SK-N-SH (cell line): Measurements from ENCODE around the gene PPRC1.

Experiments
- CHD2 ChIP-seq: fragments of 150-350 bp; IDR thresholded peaks from 2 replicates; pipeline ENCODE4 v1.6.1; 2018; ENCODE audit warnings: low read length; ENCODE audit not compliant: partially characterized antibody
- EP300 ChIP-seq, 2 experiments: IDR thresholded peaks; 2 replicates each; pipeline versions ENCODE4 v1.4.0 to v1.6.1; 2012; ENCODE audit warnings: borderline replicate concordance in 1 of 2, low read depth in 1 of 2, low read length in 1 of 2
- EZH2phosphoT487 ChIP-seq: fragments of 200-600 bp; sonication (generic); IDR thresholded peaks from 2 replicates; pipeline ENCODE4 v1.6.1; 2017; ENCODE audit warnings: low read depth, mixed run types, mild to moderate bottlenecking, antibody characterized with exemption, moderate library complexity, borderline replicate concordance
- GABPA ChIP-seq: IDR thresholded peaks from 2 replicates; pipeline ENCODE4 v1.4.0; 2012; ENCODE audit warnings: low read depth, mild to moderate bottlenecking
- MAX ChIP-seq: IDR thresholded peaks from 2 replicates; pipeline ENCODE4 v1.4.0; 2012; ENCODE audit warnings: low read depth
- RAD21 ChIP-seq: IDR thresholded peaks from 2 replicates; pipeline ENCODE4 v1.6.1; 2012; ENCODE audit warnings: mild to moderate bottlenecking, low read length
- TAF1 ChIP-seq: IDR thresholded peaks from 2 replicates; pipeline ENCODE4 v1.6.1; 2012; ENCODE audit warnings: low read depth, mild to moderate bottlenecking, low read length, moderate library complexity, borderline replicate concordance
- TCF12 ChIP-seq: IDR thresholded peaks from 2 replicates; pipeline ENCODE4 v1.4.0; 2012
- YY1 ChIP-seq: IDR thresholded peaks from 2 replicates; pipeline ENCODE4 v1.4.0; 2012; ENCODE audit warnings: low read depth, mild to moderate bottlenecking
- TF ChIP-seq, protein P1 (sequence below): fragments of 200-600 bp; sonication (generic); IDR thresholded peaks from 2 replicates; pipeline ENCODE4 v1.6.1; 2017; ENCODE audit warnings: antibody characterized with exemption, mild to moderate bottlenecking, moderate library complexity
- TF ChIP-seq, protein P2 (sequence below): fragments of 150-350 bp; IDR thresholded peaks from 2 replicates; pipeline ENCODE4 v1.6.1; 2017; ENCODE audit warnings: antibody characterized with exemption, low read length, low read depth, borderline replicate concordance

DNA sequence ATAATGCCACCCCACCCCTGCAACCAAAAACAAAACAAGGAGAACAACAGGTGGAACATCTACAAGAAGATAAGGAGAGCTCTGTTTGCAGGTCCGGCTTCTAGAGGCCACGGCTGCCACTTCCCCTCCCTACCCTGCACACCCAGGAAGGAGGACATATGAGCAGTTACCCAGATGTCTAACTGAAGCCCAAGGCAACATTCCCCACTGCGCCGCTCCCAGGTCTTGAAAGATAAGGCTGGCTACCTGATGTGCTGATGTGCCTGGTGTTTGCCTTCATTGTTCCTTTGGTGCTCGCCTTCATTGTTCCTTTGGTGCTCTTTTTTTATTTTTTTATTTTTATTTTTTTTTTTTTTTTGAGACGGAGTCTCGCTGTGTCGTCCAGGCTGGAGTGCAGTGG, 46.6 kb upstream of the PPRC1 start:
- TF ChIP-seq RAD21 (no peak), CHD2 (no peak), MAX (no peak), EZH2phosphoT487 (no peak), EP300 (IDR thresholded peaks at IDR 0.05; ENCODE audit: borderline replicate concordance in 1 of 2, low read depth in 1 of 2, low read length in 1 of 2) (no peak), TAF1 (no peak), GABPA (no peak), TCF12 (no peak), YY1 (no peak)
- TF ChIP-seq, protein P1, sequence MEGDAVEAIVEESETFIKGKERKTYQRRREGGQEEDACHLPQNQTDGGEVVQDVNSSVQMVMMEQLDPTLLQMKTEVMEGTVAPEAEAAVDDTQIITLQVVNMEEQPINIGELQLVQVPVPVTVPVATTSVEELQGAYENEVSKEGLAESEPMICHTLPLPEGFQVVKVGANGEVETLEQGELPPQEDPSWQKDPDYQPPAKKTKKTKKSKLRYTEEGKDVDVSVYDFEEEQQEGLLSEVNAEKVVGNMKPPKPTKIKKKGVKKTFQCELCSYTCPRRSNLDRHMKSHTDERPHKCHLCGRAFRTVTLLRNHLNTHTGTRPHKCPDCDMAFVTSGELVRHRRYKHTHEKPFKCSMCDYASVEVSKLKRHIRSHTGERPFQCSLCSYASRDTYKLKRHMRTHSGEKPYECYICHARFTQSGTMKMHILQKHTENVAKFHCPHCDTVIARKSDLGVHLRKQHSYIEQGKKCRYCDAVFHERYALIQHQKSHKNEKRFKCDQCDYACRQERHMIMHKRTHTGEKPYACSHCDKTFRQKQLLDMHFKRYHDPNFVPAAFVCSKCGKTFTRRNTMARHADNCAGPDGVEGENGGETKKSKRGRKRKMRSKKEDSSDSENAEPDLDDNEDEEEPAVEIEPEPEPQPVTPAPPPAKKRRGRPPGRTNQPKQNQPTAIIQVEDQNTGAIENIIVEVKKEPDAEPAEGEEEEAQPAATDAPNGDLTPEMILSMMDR, result no peak
- TF ChIP-seq, protein P2, sequence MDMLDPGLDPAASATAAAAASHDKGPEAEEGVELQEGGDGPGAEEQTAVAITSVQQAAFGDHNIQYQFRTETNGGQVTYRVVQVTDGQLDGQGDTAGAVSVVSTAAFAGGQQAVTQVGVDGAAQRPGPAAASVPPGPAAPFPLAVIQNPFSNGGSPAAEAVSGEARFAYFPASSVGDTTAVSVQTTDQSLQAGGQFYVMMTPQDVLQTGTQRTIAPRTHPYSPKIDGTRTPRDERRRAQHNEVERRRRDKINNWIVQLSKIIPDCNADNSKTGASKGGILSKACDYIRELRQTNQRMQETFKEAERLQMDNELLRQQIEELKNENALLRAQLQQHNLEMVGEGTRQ, result no peak
